Muscle layer of duodenum (tissue), 2 donors: ENCODE data around the gene MT2A.
A peak's percentile ranks its signal among the peaks of the same experiment; 100 is the strongest.

ENCODE experiments used
- H3K27ac ChIP-seq: one replicate; pipeline ENCODE4 v1.7.0; 2013; ENCODE audit warnings: mild to moderate bottlenecking, low read length
- H3K27me3 ChIP-seq: one replicate; pipeline ENCODE4 v1.7.0; 2013; ENCODE audit warnings: low read depth, mild to moderate bottlenecking, control low read depth, low read length
- H3K36me3 ChIP-seq, 2 donors: one replicate each; pipeline ENCODE4 v1.7.0; 2013; ENCODE audit warnings: low read length in 2 of 2, control low read depth in 1 of 2, mild to moderate bottlenecking in 1 of 2; ENCODE audit not compliant: insufficient read depth in 2 of 2, control insufficient read depth in 1 of 2
- H3K4me1 ChIP-seq, 2 donors: one replicate each; pipeline ENCODE4 v1.7.0; 2013; ENCODE audit warnings: low read length in 2 of 2, mild to moderate bottlenecking in 2 of 2, control low read depth in 1 of 2, moderate library complexity in 1 of 2; ENCODE audit not compliant: insufficient read depth in 2 of 2, control insufficient read depth in 1 of 2
- H3K4me3 ChIP-seq, 2 donors: one replicate each; pipeline ENCODE4 v1.7.0; 2013; ENCODE audit warnings: low read length in 2 of 2, low read depth in 1 of 2, mild to moderate bottlenecking in 1 of 2
- H3K9me3 ChIP-seq, 2 donors: one replicate each; pipeline ENCODE4 v1.7.0; 2013; ENCODE audit warnings: low read length in 2 of 2, control low read depth in 1 of 2, mild to moderate bottlenecking in 1 of 2; ENCODE audit not compliant: control insufficient read depth in 1 of 2
- donor health status: healthy.

MT2A gene

GRCh38 chr16:56608043-56608875 lies at the start of gene MT2A:
Gene MT2A (plus strand): TSS chr16:56608584. CDS start chr16:56608656, 72 bp downstream.
- Histone ChIP-seq H3K27me3 (no peaks in the 10 kb centered on the region), H3K27ac (peak within 1 kb of the TSS; percentile 96), H3K4me1 (peaks cover 3 to 10% of the 10 kb centered on the region in 2 donors), H3K36me3 (peaks cover 0 to 7% of the 10 kb centered on the region in 2 donors), H3K9me3 (no peaks in the 10 kb centered on the region), H3K4me3 (peak within 1 kb of the TSS; percentile 82 to 91)

DNA sequence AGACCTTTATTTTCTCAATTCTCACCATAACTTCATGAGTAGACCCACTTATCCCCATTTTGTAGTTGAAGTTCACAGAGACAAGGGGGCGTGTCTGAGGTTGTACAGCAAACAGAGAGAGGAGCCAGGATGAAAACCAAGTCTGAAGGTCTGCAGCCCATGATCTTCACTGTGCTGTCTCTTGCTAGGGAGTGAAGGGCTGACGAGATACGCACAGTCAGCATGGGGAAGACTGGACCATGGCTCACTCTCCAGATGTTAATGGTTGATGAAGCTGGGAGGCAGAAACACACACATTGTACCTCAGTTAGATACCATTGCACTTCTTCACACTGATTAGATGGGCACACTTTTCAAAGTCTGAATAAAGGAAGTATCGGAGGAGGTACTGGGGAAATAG lies 49.3 kb upstream of the MT2A start:
- Histone ChIP-seq H3K27me3 (no peaks in the 10 kb centered on the region), H3K27ac (no peak overlapping the region), H3K4me1 (no peaks in the 10 kb centered on the region)

GRCh38 chr16:56560447-56560846 lies 47.9 kb upstream of the MT2A start:
- Histone ChIP-seq H3K9me3 (no peaks in the 10 kb centered on the region), H3K27me3 (no peaks in the 10 kb centered on the region), H3K36me3 (no peaks in the 10 kb centered on the region), H3K4me1 (no peaks in the 10 kb centered on the region), H3K27ac (no peak overlapping the region), H3K4me3 (no peak overlapping the region)

More for the DNA sequence above, 49.3 kb upstream of the MT2A start:
- no peaks in the 10 kb centered on the region for H3K36me3 ChIP-seq
- no peaks in the 10 kb centered on the region for H3K9me3 ChIP-seq
- no peak overlapping the region for H3K4me3 ChIP-seq

DNA sequence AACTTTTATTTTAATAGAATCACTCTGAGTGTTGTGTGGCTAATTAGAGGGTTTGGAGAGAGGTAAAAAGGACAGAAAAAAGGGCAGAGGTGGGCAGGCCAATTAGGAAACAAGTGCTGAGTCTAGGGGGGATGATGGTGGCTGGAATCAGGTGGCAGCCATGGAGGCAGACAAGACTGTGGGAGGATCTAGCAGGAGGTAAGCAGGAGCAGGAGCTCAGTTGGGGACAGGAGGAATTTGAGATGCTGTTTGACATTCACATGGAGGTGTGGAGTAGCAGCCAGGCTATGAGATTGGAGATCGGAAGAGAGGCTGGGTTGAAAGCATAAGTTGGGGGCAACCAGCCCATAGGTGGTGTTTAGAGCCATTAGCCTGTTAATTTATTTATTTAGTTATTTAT lies 47.3 kb upstream of the MT2A start:
- Histone ChIP-seq H3K9me3 (no peaks in the 10 kb centered on the region), H3K27me3 (no peaks in the 10 kb centered on the region), H3K4me3 (no peak overlapping the region), H3K36me3 (no peaks in the 10 kb centered on the region), H3K4me1 (no peaks in the 10 kb centered on the region), H3K27ac (no peak overlapping the region)

DNA sequence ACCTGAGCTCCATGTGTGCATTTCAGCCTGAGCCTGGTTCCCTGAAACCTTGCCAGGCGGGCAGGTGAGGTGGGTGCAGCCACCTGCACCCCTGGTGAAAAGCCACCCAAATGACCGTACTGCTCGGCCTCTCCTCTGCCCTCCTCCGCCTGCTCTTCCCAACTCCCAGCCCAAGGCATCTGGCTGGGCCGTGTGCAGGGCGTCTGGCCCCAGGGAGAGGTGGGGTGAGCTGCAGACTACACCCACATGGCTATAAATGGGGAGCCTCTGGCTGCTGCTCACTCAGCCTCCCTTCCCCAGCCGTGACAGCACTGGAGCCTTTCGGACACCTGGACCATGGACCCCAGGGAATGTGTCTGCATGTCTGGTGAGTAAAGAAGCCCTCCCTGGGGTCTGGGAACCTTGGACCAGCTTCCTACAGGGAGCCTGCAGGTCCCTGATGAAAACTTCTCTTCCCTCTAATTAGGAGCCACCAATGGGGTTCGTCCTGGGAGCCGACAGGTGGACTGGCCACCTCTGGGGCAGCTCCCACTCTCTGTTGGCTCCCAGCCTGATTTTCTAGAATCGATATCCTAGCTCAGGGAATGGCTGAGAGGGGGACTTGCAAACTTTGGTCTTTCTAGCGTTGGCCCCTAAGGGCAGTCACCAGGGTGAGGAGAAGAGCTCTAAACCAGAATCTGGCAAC lies 43.4 kb upstream of the MT2A start, which contains the start of gene MT4:
Gene MT4, plus strand, starts transcription at position 281 of the 685 bp plus-strand sequence. Its CDS starts 56 bp downstream, at position 337.
- H3K9me3 ChIP-seq = no peaks in the 10 kb centered on the region
- no peak within 1 kb of the TSS for H3K27ac ChIP-seq
- no peaks in the 10 kb centered on the region for H3K4me1 ChIP-seq
- H3K36me3 ChIP-seq = no peaks in the 10 kb centered on the region
- no peaks in the 10 kb centered on the region for H3K27me3 ChIP-seq
- H3K4me3 ChIP-seq = no peak within 1 kb of the TSS

GRCh38 chr16:56569971-56570370 lies 38.4 kb upstream of the MT2A start:
- no peak overlapping the region for H3K27ac ChIP-seq
- peaks cover 0 to 5% of the 10 kb centered on the region in 2 donors for H3K9me3 ChIP-seq

GRCh38 chr16:56571525-56571924 lies 36.9 kb upstream of the MT2A start:
- Histone ChIP-seq H3K36me3 (no peaks in the 10 kb centered on the region), H3K4me3 (no peak overlapping the region), H3K4me1 (no peaks in the 10 kb centered on the region), H3K27ac (no peak overlapping the region), H3K9me3 (peaks cover 0 to 5% of the 10 kb centered on the region in 2 donors), H3K27me3 (no peaks in the 10 kb centered on the region)

More at GRCh38 chr16:56569971-56570370, 38.4 kb upstream of the MT2A start:
- H3K27me3 ChIP-seq = no peaks in the 10 kb centered on the region
- no peak overlapping the region for H3K4me3 ChIP-seq
- no peaks in the 10 kb centered on the region for H3K36me3 ChIP-seq
- H3K4me1 ChIP-seq = no peaks in the 10 kb centered on the region

DNA sequence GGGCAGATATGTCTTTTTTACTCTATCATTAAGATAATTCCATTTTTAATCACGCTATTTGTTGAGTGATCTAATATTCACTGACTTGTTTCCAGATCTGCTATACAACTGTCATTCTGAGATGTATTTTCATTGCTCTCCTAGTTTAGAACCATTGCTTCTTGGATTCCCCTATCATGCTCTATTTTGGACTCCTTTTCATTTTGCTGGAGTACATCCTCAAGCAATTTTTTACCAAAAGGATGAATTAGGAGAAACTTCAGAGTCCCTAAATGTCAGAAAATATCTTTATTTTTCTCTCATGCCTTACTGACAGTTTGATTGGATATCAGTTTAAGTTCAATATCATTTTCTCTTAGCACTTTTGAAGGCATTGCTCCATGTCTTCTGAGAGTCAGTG lies 33.8 kb upstream of the MT2A start:
- H3K27ac ChIP-seq = no peak overlapping the region
- H3K9me3 ChIP-seq = peaks cover 0 to 5% of the 10 kb centered on the region in 2 donors

DNA sequence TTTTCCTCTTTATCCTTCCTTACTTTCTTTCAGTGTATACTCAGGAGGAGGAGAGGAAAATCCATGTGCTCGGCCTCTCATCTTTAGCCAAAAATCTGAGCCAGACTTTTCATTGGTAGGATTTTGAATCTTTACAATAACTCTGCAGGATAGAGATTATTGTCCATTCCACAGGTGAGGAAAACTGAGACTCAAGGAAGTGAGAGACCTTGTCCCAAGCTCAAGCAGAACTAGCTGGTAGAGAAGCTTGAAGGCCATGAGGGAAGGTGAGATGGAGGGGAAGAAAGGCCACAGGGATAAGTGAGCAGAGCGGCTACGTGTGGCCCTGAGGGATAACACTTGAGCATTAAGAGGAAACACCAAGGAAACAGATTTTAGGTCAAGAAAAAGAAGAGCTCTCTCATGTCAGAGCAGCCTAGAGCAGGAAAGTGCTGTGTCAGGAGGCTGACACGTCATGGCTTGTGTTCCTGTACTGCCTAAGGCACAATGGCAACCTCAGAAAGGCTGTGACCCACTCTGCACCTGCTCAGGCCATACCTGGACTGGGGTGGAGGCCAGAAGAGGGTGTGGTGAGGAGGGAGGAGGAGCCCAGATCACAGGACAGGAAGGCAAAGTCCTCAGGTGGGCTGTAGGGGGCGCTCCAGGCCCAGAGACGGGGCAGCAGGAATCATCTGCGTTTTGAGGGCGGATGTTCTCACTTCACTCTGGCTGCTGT lies 31.6 kb upstream of the MT2A start:
- H3K9me3 ChIP-seq = peaks cover 0 to 5% of the 10 kb centered on the region in 2 donors
- H3K27ac ChIP-seq = no peak overlapping the region
- no peaks in the 10 kb centered on the region for H3K27me3 ChIP-seq
- no peaks in the 10 kb centered on the region for H3K36me3 ChIP-seq
- H3K4me3 ChIP-seq = no peak overlapping the region
- no peaks in the 10 kb centered on the region for H3K4me1 ChIP-seq

More for the DNA sequence above, 33.8 kb upstream of the MT2A start:
- Histone ChIP-seq H3K36me3 (no peaks in the 10 kb centered on the region), H3K27me3 (no peaks in the 10 kb centered on the region), H3K4me1 (no peaks in the 10 kb centered on the region), H3K4me3 (no peak overlapping the region)

DNA sequence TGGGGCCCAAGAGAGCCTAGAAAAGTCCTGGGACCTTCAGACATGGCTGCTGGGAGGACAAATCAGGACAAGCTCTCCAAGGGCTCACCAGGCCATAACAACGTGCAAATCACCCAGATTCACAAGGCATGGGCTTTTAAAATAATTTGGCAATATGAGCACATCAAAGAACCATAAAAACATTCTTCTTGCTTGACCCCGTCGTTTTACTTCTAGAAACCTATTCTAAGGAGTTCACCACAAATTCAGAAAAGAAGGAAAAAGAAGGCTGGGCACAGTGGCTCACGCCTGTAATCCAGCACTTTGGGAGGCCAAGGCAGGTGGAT lies 31.1 kb upstream of the MT2A start:
- Histone ChIP-seq H3K27ac (no peak overlapping the region), H3K9me3 (peaks cover 0 to 5% of the 10 kb centered on the region in 2 donors), H3K4me3 (no peak overlapping the region), H3K36me3 (no peaks in the 10 kb centered on the region), H3K4me1 (no peaks in the 10 kb centered on the region), H3K27me3 (no peaks in the 10 kb centered on the region)

DNA sequence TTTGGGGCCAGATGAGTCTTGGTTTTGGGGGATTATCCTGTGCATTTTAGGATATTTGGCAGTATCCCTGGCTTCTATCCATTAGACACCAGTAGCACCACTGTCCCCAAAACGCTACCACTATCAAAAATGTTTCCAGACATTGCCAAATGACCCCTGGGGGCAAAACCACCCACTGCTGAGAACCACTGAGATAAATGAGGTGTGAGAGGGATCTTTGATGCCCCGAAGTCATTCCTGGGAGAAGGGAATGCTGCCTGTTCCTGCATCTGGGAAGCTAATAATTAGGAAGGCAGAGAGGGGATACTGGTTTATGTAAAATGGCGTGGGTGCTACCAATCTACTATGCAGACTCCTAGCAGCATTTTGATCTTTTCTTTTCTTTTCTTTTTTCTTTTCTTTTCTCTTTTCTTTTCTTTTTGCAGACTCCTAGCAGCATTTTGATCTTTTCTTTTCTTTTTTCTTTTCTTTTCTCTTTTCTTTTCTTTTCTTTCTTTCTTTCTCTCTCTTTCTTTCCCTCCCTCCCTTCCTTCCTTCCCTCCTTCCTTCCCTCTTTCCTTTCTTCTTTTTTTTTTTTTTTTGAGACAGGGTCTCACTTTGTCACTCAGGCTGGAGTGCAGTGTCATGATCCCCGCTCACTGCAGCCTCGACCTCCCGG lies 27.9 kb upstream of the MT2A start:
- H3K9me3 ChIP-seq = no peaks in the 10 kb centered on the region
- H3K4me1 ChIP-seq = no peaks in the 10 kb centered on the region
- no peak overlapping the region for H3K27ac ChIP-seq
- H3K36me3 ChIP-seq = no peaks in the 10 kb centered on the region
- H3K4me3 ChIP-seq = no peak overlapping the region
- H3K27me3 ChIP-seq = no peaks in the 10 kb centered on the region
